HepG2 (cell line): ENCODE measurements around the gene DLAT. TPM values are rescaled to one million over a fixed set of nuclear protein-coding genes. Genes with fewer than 3 reads are reported as not detected.
A peak's percentile ranks its signal among the peaks of the same experiment; 100 is the strongest.

Source experiments
- E2F5 ChIP-seq: sonication (generic); formaldehyde crosslinking; conservative IDR thresholded peaks from 2 replicates; pipeline ENCODE4 v1.4.0; 2020; ENCODE audit warnings: missing genetic modification reagents
- FOXM1 ChIP-seq: sonication (generic); formaldehyde crosslinking; IDR thresholded peaks from 2 replicates; pipeline ENCODE4 v1.5.0; 2020; ENCODE audit warnings: missing genetic modification reagents
- KLF11 ChIP-seq: IDR thresholded peaks from 2 replicates; pipeline ENCODE4 v1.6.1; 2016; ENCODE audit warnings: missing compliant biosample characterization
- RFXANK ChIP-seq: IDR thresholded peaks from 2 replicates; pipeline ENCODE4 v1.6.1; 2016
- SP5 ChIP-seq: IDR thresholded peaks from 2 replicates; pipeline ENCODE4 v1.6.1; 2016; ENCODE audit warnings: low read depth, borderline replicate concordance
- TRIM24 ChIP-seq: sonication (generic); formaldehyde crosslinking; IDR thresholded peaks from 2 replicates; pipeline ENCODE4 v1.8.0; 2022; ENCODE audit warnings: mild to moderate bottlenecking, missing genetic modification reagents
- YEATS2 ChIP-seq: sonication (generic); formaldehyde crosslinking; IDR thresholded peaks from 2 replicates; pipeline ENCODE4 v1.4.0; 2020; ENCODE audit warnings: missing genetic modification reagents, borderline replicate concordance
- ZIK1 ChIP-seq: sonication (generic); formaldehyde crosslinking; IDR thresholded peaks from 2 replicates; pipeline ENCODE4 v1.5.0; 2020; ENCODE audit warnings: mild to moderate bottlenecking, low read depth, missing genetic modification reagents, borderline replicate concordance
- ZMYM4 ChIP-seq: sonication (generic); formaldehyde crosslinking; IDR thresholded peaks from 2 replicates; pipeline ENCODE4 v1.8.1; 2023; ENCODE audit warnings: mild to moderate bottlenecking, missing genetic modification reagents
- ZNF263 ChIP-seq: sonication (generic); formaldehyde crosslinking; IDR thresholded peaks from 2 replicates; pipeline ENCODE4 v1.4.0; 2020; ENCODE audit warnings: missing genetic modification reagents
- ZNF33A ChIP-seq: sonication (generic); formaldehyde crosslinking; IDR thresholded peaks from 2 replicates; pipeline ENCODE4 v1.5.1; 2020; ENCODE audit warnings: missing genetic modification reagents, mild to moderate bottlenecking, moderate library complexity, borderline replicate concordance
- ZNF33B ChIP-seq: sonication (generic); formaldehyde crosslinking; IDR thresholded peaks from 2 replicates; pipeline ENCODE4 v1.5.1; 2020; ENCODE audit warnings: mild to moderate bottlenecking, missing genetic modification reagents
- ZNF543 ChIP-seq: sonication (generic); formaldehyde crosslinking; IDR thresholded peaks from 2 replicates; pipeline ENCODE4 v1.4.0; 2020; ENCODE audit warnings: mild to moderate bottlenecking, missing genetic modification reagents
- ZNF670 ChIP-seq: sonication (generic); formaldehyde crosslinking; IDR thresholded peaks from 2 replicates; pipeline ENCODE4 v1.8.0; 2022; ENCODE audit warnings: mild to moderate bottlenecking, missing genetic modification reagents, borderline replicate concordance
- ZNF720 ChIP-seq: sonication (generic); formaldehyde crosslinking; IDR thresholded peaks from 2 replicates; pipeline ENCODE4 v1.4.0; 2020; ENCODE audit warnings: missing genetic modification reagents
- ZNF75D ChIP-seq: sonication (generic); formaldehyde crosslinking; IDR thresholded peaks from 2 replicates; pipeline ENCODE4 v1.8.1; 2023; ENCODE audit warnings: missing genetic modification reagents, mild to moderate bottlenecking, borderline replicate concordance
- ZNF782 ChIP-seq: sonication (generic); formaldehyde crosslinking; IDR thresholded peaks from 2 replicates; pipeline ENCODE4 v1.4.0; 2020; ENCODE audit warnings: missing genetic modification reagents, mild to moderate bottlenecking, borderline replicate concordance
- ZSCAN31 ChIP-seq: sonication (generic); formaldehyde crosslinking; IDR thresholded peaks from 2 replicates; pipeline ENCODE4 v1.5.0; 2020; ENCODE audit warnings: low read depth, mild to moderate bottlenecking, missing genetic modification reagents
- polyA plus RNA-seq, 8 experiments: library from polyadenylated mRNA; depleted of rRNA in 3 of 8; stranded (reverse) in 7 of 8; unstranded in 1 of 8; fragments of >200 nt; fragmentation: Illumina TruSeq in 4 of 8; extraction: Trizol in 4 of 8; gene quantifications; 2 replicates each; pipeline versions ENCODE4 v1.2.1 to v1.2.3, GENCODE V29; 2011 to 2016; ENCODE audit warnings: low read depth in 4 of 8, missing spikeins in 1 of 8, mixed read lengths in 1 of 8; ENCODE audit not compliant: insufficient read depth in 1 of 8
- total RNA-seq, 5 experiments: library from RNA; depleted of rRNA; stranded (reverse); fragments of >200 nt; fragmentation: Illumina TruSeq; extraction: Trizol; gene quantifications; 2 replicates each; pipeline ENCODE4 v1.2.3, GENCODE V29; 2016; ENCODE audit warnings: low read depth in 1 of 5
- TF ChIP-seq, protein P1 (sequence below): sonication (generic); formaldehyde crosslinking; IDR thresholded peaks from 2 replicates; pipeline ENCODE4 v1.4.0; 2020; ENCODE audit warnings: missing genetic modification reagents, mild to moderate bottlenecking, borderline replicate concordance
- TF ChIP-seq, protein P2 (sequence below): sonication (generic); formaldehyde crosslinking; IDR thresholded peaks from 2 replicates; pipeline ENCODE4 v1.9.0; 2021; ENCODE audit warnings: mild to moderate bottlenecking, missing genetic modification reagents

DLAT gene
- total and polyA plus RNA-seq, 2 of the 13 experiments (the other 11 are each of a cell fraction or from before 2014, with no cell fraction given), result 26.4 to 62.2 TPM

GRCh38 chr11:112073941-112074811 is 49.0 kb downstream of the DLAT start, which contains the start of the genes NKAPD1 and PIH1D2 (continued):
- TF ChIP-seq E2F5 (CRISPR knock-in tag) (no peak), ZNF75D (CRISPR knock-in tag) (no peak), ZNF33B (CRISPR knock-in tag) (no peak), ZNF720 (CRISPR knock-in tag) (no peak), RFXANK (no peak), YEATS2 (peak; percentile 84; the same call in 1 of the 2 replicates), ZMYM4 (peak; percentile 73), TRIM24 (CRISPR knock-in tag) (no peak), ZNF543 (0 out of 2 replicates have a peak, but pooled peaks have one; percentile 42), ZIK1 (CRISPR knock-in tag) (no peak), ZNF33A (CRISPR knock-in tag) (no peak), FOXM1 (CRISPR knock-in tag) (no peak), ZNF670 (no peak), KLF11 (CRISPR knock-in tag) (peak; percentile 54; the same call in 1 of the 2 replicates), SP5 (CRISPR knock-in tag) (0 out of 2 replicates have a peak, but pooled peaks have one; percentile 22), ZSCAN31 (CRISPR knock-in tag) (no peak), ZNF263 (CRISPR knock-in tag) (no peak), ZNF782 (CRISPR knock-in tag) (no peak)
- TF ChIP-seq, protein P1, sequence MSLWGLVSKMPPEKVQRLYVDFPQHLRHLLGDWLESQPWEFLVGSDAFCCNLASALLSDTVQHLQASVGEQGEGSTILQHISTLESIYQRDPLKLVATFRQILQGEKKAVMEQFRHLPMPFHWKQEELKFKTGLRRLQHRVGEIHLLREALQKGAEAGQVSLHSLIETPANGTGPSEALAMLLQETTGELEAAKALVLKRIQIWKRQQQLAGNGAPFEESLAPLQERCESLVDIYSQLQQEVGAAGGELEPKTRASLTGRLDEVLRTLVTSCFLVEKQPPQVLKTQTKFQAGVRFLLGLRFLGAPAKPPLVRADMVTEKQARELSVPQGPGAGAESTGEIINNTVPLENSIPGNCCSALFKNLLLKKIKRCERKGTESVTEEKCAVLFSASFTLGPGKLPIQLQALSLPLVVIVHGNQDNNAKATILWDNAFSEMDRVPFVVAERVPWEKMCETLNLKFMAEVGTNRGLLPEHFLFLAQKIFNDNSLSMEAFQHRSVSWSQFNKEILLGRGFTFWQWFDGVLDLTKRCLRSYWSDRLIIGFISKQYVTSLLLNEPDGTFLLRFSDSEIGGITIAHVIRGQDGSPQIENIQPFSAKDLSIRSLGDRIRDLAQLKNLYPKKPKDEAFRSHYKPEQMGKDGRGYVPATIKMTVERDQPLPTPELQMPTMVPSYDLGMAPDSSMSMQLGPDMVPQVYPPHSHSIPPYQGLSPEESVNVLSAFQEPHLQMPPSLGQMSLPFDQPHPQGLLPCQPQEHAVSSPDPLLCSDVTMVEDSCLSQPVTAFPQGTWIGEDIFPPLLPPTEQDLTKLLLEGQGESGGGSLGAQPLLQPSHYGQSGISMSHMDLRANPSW, result no peak
- TF ChIP-seq, protein P2, sequence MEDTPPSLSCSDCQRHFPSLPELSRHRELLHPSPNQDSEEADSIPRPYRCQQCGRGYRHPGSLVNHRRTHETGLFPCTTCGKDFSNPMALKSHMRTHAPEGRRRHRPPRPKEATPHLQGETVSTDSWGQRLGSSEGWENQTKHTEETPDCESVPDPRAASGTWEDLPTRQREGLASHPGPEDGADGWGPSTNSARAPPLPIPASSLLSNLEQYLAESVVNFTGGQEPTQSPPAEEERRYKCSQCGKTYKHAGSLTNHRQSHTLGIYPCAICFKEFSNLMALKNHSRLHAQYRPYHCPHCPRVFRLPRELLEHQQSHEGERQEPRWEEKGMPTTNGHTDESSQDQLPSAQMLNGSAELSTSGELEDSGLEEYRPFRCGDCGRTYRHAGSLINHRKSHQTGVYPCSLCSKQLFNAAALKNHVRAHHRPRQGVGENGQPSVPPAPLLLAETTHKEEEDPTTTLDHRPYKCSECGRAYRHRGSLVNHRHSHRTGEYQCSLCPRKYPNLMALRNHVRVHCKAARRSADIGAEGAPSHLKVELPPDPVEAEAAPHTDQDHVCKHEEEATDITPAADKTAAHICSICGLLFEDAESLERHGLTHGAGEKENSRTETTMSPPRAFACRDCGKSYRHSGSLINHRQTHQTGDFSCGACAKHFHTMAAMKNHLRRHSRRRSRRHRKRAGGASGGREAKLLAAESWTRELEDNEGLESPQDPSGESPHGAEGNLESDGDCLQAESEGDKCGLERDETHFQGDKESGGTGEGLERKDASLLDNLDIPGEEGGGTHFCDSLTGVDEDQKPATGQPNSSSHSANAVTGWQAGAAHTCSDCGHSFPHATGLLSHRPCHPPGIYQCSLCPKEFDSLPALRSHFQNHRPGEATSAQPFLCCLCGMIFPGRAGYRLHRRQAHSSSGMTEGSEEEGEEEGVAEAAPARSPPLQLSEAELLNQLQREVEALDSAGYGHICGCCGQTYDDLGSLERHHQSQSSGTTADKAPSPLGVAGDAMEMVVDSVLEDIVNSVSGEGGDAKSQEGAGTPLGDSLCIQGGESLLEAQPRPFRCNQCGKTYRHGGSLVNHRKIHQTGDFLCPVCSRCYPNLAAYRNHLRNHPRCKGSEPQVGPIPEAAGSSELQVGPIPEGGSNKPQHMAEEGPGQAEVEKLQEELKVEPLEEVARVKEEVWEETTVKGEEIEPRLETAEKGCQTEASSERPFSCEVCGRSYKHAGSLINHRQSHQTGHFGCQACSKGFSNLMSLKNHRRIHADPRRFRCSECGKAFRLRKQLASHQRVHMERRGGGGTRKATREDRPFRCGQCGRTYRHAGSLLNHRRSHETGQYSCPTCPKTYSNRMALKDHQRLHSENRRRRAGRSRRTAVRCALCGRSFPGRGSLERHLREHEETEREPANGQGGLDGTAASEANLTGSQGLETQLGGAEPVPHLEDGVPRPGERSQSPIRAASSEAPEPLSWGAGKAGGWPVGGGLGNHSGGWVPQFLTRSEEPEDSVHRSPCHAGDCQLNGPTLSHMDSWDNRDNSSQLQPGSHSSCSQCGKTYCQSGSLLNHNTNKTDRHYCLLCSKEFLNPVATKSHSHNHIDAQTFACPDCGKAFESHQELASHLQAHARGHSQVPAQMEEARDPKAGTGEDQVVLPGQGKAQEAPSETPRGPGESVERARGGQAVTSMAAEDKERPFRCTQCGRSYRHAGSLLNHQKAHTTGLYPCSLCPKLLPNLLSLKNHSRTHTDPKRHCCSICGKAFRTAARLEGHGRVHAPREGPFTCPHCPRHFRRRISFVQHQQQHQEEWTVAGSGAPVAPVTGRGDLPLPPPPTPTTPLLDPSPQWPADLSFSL (CRISPR knock-in tag), result no peak
